Measurements from ENCODE around the gene MYADML2.
"Not testable (repeated sequence)": the region's sequence is repeated elsewhere in the genome, so short reads cannot be mapped to it uniquely, and the experiment has no call there.

Gene MYADML2

DNA sequence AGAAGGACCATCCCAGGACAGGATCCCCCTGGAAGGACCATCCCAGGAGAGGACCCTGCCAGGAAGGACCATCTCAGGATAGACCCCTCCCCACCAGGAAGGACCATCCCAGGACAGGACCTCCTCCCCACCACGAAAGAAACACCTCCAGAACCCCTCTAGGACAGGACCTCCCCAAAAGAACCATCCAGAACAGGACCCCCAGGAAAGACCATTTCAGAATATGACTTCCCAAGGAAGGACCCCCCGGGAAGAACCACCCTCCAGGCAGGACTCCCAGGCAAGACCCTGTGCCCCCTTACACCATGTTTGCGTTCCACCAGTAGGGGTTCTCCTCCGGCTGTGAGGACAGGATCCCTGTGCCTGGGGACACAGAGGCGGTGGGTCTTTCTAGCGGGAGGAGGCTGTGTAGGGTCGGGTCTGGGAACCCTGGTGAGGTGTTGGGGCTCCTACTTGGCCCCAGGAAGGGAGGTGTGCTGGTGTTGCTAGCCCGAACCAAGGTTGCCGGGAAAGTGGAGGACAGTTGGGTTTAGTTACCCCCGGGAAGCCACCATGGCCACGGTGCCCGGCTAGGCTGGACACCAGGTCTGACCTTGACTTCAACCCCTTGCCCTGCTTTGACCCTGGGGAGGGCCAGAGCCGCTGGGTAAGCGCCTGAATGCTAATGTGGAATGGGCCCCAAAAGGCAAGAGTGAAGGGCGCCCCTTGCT is 11.8 kb upstream of the MYADML2 start:
- no peak for DNase-seq

DNA sequence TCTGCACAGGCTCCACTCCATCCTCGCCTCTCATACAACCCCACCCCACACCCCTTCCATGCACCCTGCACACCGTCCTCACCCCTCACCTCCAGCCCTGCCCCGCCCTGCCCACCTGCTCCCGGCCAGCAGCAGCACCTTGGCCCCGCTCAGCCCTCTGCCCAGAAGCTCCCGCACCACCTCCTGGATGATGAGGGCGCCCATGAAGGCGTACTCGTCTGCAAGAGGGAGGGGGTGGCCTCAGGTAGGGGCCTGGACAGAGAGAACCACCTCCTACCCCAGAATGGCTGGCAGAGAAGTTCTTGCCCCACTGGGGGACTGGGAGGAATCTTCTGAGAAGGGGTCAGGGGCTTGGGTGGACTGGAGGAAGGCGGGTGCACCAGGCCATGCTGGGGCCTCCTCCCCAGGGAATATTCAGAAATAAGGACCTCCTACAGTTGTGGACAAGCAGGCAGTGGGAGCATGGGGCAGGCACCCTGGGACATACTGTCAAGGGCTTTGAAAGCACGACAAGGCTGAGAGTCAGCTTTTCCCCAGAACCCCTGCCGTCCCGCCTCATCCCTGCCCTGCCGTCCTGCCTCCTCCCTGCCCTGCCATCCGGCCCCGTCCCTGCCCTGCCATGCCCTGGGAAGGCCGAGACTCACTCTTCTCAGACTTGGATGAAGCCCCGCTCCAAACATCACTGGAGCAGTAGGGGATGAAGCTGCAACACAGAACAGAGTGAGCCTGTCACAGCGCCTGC is 10.8 kb upstream of the MYADML2 start:
- DNase-seq, result no peak

DNA sequence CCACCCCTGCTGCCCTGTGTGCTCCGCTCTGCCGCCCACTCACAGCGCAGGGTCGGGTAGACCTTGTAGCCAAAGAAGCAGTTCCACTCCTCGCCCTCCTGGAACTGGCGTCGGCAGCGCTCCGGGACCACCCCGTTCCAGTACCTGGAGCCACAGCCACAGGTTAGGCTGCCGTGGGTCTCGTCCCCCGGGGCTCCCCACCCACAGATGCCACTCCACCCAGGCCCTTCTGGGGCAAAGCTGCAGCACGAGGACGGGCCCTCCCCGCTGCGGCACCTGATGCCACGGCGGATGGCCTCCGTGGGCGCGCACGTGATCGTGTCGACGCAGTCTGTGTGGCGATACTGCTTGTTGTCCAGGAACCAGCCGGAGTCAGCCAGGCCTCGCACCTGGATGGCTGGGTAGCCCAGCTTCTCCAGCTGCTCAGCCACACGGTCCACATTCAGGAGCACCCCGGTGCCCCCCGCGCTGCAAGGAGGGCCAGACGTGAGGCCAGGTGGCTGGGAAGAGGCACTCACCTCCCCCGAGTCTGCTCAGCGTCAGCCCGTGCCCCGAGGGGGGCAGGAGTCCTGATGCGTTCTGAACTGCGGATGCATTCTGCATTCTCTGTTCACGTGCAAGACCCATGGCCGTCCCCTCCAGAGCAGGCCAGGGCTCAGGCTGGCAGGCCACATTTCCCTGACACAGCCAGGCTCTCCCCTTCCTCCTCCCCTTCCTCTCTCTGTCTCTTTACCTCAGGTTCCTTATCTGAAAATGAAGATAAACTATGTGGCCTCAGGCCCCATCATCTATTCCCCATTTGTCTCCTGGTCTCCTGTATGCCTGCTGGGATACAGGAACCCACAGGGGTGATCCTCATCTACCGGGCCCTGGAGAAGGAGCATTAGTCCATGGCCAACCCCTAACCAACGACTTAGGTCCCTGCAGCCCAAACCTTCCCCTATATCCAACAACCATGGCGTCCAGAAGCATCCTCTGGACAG is 9.9 kb upstream of the MYADML2 start:
- DNase-seq, result no peak

DNA sequence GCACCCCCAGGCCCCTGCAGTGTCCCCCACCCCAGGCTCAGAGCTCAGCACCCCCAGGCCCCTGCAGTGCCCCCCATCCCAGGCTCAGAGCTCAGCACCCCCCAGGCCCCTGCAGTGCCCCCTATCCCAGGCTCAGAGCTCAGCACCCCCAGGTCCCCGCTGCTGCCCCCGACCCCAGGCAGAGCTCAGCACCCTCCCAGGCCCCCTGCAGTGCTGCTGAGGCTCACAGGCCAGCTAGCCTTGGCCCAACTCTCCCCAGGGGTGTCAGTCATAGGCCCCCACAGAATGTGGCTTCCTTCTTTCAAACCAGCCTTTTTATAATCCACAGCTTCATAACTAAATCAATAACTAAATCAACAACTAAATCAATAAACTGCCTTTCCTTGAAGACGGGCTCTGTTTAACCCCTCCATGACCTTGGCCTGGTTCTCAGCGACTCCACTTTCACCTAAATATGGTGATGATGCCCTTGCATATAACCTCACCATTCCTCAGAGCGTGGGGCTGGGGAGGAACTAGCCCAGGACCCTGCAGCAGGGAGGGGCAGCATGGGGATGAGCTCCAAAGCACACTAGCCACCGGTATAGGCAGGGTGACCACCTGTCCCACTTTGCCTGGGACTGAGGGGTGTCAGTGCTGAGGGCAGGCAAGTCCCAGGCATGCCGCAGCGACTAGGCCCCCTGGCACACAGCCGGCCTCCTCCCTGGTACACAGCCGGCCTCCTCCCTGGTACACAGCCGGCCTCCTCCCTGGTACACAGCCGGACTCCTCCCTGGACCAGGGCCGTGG is 8.9 kb upstream of the MYADML2 start:
- no peak for DNase-seq

DNA sequence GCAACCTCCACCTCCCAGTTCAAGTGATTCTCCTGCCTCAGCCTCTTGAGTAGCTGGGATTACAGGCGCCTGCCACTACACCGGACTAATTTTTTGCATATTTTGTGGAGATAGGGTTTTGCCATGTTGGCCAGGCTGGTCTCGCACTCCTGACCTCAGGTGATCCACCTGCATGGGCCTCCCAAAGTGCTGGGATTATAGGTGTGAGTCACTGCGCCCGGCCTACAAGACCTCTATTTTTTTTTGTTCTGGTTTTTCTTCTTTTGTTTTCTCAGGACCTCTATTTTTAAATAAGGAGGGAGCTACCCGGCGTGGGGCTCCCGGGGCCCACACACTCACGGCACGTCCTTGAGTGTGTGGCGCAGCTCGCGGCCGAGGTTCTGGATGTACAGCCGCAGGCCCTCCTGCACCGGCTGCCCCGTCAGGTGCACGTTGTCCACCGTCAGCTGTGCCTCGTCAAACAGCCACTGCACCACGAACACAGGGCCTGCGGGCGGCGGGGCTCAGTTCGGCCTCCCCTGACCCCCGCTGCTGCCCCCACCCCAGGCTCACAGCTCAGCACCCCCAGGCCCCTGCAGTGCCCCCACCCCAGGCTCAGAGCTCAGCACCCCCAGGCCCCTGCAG is 8.1 kb upstream of the MYADML2 start:
- DNase-seq, result no peak

DNA sequence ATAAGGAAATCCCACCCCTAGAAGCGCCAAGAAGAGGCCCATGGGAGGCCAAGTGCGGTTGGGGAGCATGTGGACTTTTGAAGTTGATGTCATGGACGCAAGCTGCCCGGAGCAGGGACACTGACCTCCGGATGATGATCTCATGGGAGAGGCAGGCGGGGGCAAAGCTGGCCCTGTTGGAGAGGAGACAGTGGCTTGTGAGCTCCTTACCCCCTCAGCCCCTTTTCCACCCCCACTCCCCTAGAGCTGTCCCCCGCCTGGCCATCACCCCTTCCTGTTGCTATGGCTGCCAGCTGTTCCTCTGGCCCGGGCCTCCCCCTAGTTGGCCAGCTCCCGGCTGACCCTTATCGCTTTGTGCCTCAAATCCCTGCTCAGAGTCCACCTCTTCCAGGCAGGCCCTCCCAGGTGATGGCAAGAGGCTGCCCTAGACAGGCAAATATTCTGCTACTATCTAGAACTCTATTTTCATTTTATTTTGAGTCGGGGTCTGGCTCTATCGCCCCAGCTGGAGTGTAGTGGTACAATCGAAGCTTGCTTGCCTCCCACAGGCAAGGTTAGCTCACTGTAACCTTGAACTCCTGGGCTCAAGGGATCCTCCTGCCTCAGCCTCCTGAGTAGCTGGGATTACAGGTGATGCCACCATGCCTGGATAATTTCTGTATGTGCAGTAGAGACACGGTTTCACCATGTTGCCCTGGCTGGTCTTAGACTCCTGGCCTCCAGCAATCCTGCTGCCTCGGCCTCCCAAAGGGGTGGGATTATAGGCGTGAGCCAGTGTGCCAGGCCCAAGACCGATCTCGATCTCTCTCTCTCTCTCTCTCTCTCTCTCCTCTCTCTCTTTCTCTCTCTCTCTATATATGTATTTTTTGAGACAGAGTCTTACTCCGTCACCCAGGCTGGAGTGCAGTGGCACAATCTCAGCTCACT is 7.4 kb upstream of the MYADML2 start:
- DNase-seq, result no peak

DNA sequence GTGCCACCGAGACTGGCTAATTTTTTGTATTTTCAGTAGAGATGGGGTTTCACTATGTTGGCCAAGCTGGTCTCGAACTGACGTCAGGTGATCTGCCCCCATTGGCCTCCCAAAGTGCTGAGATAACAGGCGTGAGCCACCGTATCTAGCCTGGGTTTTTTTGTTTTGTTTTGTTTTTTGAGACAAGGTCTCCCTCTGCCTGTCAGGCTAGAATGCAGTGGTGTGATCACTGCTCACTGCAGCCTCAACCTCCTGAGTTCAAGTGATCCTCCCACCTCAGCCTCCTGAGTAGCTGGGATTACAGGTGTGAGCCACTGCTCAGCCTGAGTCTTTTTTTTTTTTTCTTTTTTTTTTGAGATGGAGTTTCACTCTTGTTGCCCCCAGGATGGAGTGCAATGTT is 6.4 kb upstream of the MYADML2 start:
- not testable (repeated sequence) for DNase-seq

DNA sequence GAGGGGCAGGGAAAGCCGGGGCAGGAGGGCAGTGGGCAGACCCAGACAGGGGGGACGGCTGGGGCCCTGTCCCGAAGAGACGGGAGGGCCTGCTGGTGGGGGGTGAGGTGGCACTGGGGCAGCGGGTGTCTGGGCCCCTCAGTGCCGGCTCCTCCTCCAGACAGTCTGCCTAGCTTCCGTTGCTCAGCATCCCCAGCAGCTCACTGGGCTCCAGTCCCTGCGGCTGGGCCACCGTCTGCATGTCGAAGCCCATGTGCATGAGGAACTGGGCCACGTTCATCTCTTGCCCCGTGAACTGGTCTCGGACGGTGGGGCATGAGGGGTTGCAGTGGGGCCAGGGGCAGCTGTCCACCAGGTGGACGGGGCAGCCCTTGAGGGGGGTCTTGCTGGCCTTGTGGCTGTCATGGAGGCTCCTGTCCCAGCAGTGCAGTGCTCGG is 5.8 kb upstream of the MYADML2 start:
- no peak for DNase-seq

DNA sequence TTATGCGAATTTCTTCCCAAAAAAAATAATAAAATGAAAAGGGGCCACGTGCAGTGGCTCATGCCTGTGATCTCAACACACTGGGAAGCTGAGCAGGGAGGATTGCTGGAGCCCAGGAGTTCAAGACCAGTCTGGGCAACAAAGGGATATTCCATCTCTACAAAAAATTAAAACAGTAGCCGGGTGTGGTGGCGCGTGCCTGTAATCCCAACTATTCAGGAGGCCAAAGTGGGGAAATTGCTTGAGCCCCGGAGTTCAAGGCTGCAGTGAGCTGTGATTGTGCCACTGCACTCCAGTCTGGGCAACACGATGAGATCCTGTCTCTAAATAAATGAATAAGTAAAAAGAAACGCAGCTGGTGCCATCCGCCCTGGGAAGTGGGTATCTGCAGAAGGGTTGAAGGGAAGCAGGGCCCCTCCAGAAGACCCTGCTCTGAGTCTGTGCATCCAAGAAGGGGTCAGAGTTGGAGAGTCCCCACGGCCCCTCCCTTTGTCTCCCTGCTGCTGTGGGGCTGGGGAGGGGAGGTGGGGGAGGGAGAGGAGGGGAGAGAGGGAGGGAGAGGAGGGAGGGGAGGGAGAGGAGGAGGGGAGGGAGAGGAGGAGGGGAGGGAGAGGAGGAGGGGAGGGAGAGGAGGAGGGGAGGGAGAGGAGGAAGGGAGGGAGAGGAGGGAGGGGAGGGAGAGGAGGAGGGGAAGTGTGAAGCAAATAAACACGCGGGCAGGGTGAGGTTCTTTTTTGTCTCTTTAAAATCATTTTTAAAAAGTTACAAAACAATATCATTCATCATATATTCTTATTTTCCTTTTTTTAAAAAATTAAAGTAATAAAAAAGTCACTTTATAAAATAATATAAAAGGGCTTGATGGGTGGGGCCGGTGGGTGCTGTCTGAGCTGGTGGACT is 5.0 kb upstream of the MYADML2 start:
- no peak for DNase-seq

DNA sequence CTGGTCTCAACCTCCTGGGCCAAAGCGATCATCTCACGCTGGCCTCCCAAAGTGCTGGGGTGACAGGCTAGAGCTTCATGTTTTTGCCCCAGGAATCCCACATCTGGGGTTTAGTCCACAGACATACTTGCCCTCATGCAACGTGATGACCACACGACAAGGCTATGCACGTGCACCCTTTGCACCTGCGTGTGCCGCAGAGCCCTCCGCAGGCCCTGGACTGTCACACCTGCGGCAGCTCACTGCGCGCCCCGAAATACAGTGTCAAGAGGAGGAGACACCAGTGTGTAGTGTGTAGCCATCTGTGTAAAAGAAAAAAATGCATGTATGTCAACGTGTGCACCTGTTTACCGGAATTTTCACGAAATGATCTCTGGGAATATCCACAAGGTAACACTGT is 3.5 kb upstream of the MYADML2 start:
- no peak for DNase-seq

DNA sequence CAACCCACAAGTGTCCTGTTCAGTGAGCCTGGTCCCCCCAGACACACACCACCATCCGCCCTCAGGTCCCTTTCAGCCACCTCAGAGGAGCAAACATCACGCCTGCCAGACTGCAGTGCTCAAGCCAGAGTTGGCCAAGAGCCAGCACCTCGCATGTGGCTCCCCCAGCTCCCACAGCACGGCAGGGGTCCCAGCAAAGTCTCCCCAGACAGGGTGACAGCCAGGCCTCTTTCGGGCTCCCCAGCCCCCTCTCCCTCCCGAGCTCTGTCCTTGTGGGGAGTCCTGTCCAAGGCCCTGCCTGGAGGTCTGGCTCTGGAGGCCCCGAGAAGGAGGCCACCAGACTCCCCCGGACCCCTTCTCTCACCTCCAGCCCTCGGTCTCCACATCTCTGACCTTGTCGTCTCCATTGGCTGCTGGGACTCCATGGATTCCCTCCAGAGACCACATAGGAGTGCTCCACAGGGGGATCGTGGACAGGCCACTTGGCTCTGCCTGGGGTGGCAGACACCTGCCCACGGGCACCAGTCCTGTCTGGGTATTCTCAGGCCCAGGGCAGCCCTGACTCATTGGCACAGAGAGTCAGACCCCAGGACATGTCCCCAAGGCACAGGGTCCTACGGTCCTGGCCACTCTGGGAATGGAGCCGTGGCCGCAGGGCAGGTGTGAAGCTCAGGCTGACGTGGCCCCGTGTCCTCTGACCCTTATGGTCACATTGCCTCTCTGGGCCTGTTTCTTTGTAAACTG is 1.8 kb upstream of the MYADML2 start:
- DNase-seq, result no peak

DNA sequence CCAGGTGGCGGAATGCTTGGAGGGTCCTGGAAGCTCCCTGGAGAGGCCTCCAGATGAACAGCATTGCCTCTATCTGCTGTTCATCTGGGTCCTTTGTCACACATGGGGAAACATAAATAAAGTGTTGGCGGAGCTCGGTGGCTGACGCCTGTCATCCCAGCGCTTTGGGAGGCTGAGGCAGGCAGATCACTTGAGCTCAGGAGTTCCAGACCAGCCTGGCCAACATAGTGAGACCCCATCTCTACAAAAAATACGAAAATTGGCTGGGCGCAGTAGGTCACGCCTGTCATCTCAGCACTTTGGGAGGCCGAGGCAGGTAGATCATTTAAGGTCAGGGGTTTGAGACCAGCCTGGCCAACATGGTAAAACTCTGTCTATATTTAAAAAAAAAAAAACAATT is 2.2 kb downstream of the MYADML2 start:
- no peak for DNase-seq

DNA sequence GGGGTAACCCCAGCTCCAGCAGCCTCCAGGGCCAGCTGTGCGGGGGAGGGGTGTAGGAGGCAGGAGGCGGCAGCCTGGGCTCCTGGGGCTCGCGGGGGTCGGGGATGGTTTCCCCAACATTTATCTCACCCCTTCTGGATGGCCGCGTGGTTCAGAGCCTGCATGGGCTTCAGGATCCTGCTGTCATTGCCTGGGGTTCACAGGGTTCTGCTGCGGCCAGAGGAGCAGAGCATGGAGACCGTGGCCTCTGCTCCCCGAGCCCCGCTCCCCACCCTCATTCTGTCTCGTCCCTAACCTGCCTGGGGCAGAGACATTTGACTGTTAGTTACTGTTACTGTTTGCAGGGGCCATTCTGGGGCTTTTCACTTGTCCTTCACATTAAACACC is 4.9 kb downstream of the MYADML2 start:
- DNase-seq, result no peak

DNA sequence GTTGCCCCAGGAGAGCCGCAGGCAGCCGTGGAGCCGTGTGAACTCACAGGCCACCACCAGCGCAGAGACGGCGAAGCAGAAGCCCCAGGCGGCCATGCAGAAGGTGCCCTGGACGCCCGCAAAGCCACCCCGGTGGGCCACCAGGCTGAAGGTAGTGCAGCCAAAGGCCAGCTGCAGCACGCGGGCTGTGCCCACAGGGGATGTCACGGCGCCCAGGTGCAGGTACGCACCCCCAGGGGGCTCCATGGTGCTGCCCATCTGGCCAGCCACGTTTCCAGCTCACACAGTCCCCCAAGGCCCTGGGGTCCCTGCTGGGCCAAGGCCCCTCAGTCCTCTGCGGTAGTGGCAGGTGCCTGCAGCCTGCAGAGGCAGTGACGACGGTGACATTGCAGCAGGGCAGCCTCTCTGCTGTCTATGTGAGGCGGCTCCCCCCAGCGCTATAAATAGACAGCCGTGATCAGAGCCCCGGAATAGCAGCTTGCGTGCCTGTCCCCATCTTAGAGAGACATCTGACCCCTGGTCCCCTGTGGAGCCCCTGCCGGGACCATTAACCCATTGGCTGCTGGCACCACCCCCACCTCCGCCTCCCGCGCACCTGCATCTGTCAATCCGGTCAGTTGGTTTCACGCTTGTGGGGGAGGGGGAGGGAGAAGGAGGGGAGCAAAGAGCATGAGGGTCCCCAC is 5.4 kb downstream of the MYADML2 start:
- DNase-seq, result no peak

DNA sequence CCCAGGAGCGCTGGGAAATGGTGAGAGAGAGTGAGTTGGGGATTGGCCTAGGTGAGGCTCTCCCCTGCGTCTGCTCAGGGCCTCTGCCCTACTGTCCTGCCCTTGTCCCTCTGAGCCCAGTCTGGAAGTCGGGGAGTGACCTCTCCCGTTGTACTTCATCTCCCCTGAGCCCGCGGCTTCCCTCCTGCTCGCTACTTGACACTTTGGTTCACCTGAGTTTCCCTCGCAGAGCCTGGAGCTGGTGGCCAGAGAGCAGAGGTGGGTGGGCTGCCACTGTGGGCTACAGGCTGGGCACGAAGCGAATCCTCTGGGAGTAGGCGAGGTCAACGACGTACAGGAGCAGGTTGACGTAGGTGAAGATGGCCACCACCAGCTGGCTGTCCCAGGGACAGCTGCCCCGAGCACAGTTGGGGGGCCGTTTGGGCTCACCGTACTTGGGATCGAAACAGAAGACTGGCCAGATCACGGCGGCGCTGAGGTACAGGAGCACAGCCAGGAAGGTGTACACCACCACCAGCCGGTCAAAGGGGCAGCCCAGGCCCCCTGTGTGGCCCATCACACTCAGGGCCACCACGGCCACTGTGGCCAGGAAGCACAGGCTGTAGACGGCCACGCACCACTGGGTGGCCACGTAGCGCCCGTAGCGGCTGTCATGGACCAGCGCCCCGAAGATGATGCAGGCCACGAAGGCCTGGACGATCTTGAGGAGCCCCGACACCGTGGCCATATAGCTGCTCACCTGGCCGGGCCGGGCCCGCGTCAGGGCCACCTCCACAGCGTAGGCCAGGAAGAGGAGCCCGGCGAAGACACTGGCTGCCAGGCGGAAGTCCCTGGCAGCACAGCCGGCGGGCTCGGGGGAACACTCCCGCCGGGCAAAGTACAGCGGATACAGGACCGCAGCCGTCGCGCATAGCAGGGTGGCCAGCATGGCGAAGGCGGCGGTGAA is 6.2 kb downstream of the MYADML2 start:
- no peak for DNase-seq

DNA sequence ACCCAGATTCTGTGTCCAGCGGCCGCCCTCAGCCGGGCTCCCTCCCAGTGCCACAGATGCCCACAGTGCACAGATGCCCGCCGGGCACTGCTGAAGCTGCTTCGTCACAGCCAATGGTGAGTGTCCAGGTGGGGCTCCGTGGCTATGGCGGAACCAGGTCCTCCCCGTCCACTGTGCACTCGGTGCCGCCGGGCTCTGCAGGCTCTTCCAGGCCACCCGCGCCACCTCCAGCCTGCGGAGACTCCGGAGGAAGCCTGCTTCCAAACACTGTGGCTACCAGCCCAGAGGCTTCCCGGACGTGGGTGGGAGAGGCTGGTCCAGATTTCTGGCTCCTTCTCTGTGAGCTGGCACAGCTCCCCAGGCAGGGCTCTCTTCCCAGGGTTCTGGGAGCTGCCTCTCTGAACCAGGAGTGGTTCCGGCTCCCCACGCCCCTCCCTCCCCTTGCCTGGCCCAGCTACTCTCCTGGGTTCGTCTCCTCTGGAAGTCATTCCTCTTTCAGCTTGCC is 7.1 kb downstream of the MYADML2 start:
- DNase-seq, result no peak

DNA sequence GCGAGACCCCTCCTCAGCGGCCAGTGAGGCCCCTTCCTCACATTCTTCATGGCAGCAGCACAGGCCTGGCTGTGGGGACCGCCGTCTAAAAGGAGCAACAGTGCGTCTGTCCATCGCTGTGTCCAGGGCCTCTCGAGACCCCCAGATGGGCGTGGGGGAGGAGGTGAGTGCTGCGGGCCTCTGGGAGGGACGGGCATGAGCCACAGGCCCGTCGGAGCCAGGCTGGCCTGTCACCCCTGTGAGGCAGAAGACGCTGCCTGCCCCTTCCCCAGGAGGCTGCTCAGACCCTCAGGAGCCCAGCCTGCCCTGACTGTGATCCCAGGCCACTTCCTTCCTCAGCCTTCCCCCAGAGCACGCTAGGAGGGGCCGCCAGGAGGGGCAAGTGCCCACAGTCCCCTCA is 7.8 kb downstream of the MYADML2 start:
- no peak for DNase-seq

All from NCI-H187 treated with DMSO at 0.1 percent for 48 hours (cell line).